Cerebellar nuclear complex (tissue), 1 donor: ENCODE measurements around the gene BAG5.

Source experiments
- DNase-seq, 2 experiments: peaks; one replicate each; lab custom pipeline; 2025; lab: John Stamatoyannopoulos, UW

BAG5 gene

GRCh38 chr14:103563844-103564505 is 1.5 kb upstream of the BAG5 start:
- no peak for DNase-seq

GRCh38 chr14:103563226-103563620 is 766 bp upstream of the BAG5 start:
- DNase-seq: no peak

- DNase-seq: no peak
These were observed 353 bp downstream of the BAG5 start for GRCh38 chr14:103562179-103562428.

GRCh38 chr14:103561381-103562178 is 877 bp downstream of the BAG5 start:
- no peak for DNase-seq

- DNase-seq: no peak
These were observed 1.8 kb downstream of the BAG5 start for GRCh38 chr14:103560691-103561090.

GRCh38 chr14:103559766-103560165 is 2.7 kb downstream of the BAG5 start:
- no peak for DNase-seq

GRCh38 chr14:103558071-103558882 is 4.2 kb downstream of the BAG5 start:
- DNase-seq: no peak

- no peak for DNase-seq
These were observed 5.3 kb downstream of the BAG5 start for GRCh38 chr14:103556946-103557758.

GRCh38 chr14:103555559-103556337 is 6.7 kb downstream of the BAG5 start:
- no peak for DNase-seq

GRCh38 chr14:103552846-103553210 is 9.6 kb downstream of the BAG5 start:
- no peak for DNase-seq

- no peak for DNase-seq
These were observed 10.2 kb downstream of the BAG5 start for GRCh38 chr14:103552011-103552845.

- no peak for DNase-seq
These were observed 11.1 kb downstream of the BAG5 start for GRCh38 chr14:103551338-103551762.

- DNase-seq: no peak
These were observed 11.8 kb downstream of the BAG5 start for GRCh38 chr14:103550451-103551337.

- peak in 1 of 2 experiments; percentile 62 for DNase-seq
These were observed 12.8 kb downstream of the BAG5 start for GRCh38 chr14:103549361-103550311.

- no peak for DNase-seq
These were observed 13.8 kb downstream of the BAG5 start for GRCh38 chr14:103548463-103549351.

- no peak for DNase-seq
These were observed 14.5 kb downstream of the BAG5 start for GRCh38 chr14:103547941-103548462.

- no peak for DNase-seq
These were observed 15.0 kb downstream of the BAG5 start for GRCh38 chr14:103547455-103547940.
